UCSD-AML1 (cell line): ENCODE results near the gene ANKRD55.

Experiments used
- DNase-seq: peaks from one replicate; lab custom pipeline; 2025; ENCODE audit not compliant: unreplicated experiment; lab: John Stamatoyannopoulos, UW

Gene ANKRD55

DNA sequence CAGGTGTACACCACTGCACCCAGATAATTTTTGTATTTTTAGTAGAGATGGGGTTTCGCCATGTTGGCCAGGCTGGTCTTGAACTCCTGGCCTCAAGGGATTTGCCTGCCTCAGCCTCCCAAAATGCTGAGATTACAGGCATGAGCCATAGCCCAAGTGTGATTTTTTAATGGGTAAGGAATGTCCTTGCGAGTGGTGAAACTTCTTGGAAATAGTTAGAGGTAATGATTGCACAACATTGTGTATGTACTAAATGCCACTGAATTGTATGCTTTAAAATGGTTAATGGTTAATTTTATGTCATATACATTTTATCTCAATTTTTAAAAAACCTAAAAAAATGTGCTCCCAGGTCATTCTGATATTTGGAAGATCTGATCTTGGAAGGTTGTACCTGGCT, 178.5 kb downstream of the ANKRD55 start:
- no peak for DNase-seq

DNA sequence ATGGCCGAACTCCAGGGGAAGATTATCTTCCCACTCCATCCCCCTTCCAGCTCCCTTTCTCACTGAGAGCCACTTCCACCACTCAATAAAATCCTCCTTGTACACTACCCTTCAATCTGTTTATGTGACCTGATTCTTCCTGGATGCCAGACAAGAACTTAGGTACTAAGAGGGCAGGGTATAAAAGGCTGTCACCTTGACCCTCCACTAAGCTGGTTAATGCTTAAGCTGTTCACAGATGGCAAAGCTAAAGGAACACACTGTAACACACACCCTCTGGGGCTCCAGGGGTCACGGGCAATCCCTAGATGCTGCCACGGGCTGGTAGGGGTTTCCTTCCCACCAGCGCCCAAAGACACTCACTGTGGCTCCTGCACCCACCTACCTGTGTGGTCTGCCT, 179.8 kb downstream of the ANKRD55 start:
- no peak for DNase-seq

DNA sequence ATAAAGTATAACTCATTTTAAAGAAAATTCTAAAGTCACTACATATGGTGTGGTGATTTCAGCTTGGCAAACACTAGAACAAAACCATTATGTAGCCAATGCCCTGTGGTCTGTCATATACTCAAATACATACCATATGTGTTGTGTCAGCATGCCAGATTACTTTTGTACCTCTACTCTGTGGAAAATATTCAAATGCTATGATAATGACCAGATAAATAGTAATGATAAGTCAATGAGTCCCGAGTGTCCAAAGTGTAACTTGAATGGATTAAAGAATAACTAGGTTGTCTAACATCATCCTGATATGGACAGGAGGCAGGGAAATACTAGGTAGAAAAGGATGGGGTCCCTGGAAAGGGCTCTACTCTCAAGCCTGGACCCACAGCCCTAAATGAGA, 180.4 kb downstream of the ANKRD55 start:
- DNase-seq, result no peak

DNA sequence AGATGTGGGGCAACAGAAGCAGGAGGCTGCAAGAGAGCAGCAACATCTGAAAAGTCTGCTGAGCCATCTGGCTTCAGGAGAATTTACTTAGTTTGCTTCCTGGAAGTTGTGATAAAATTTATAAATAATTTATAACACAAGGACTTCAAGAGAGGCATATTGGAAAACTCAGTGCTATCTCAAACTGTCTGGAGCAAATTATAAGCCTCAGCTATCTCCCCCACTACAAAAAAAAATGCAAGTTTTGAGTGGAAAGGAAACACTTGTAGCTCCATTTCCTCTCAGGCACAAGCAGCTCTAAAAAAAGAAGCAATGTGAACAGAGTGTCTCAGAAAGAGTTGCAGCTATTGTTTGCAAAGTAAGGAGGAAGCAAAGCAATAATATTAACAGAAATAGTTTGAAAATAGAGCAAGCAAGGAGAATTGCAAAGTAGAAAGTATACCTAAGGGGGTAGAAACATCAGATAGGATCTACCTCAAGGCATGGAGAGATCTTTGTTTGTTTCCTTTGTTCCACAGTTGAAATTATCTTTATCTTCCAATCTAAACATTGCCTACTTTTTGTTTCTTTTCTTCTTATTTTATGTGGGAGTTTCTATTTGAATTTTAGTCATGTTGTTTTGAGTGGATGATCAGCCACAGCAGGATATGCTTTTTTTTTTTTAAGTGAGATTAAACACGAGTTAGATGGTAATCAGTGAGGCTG, 182.4 kb downstream of the ANKRD55 start:
- no peak for DNase-seq
